NB4 (cell line): Measurements from ENCODE around the gene UBE2N.

Experiments
- CTCF ChIP-seq: IDR thresholded peaks from one replicate; pipeline ENCODE4 v1.5.1; 2012; ENCODE audit warnings: low read depth, low read length
- POLR2A ChIP-seq: IDR thresholded peaks from 2 replicates; pipeline ENCODE4 v1.6.1; 2011; ENCODE audit warnings: mild to moderate bottlenecking; ENCODE audit not compliant: insufficient read length; ENCODE audit errors: extremely low read depth

- TF ChIP-seq CTCF (no peak), POLR2A (no peak)
These were observed 85.5 kb downstream of the UBE2N start for GRCh38 chr12:93356214-93356613.
